ENCODE measurements around the gene ALG3. TPM values are rescaled to one million over a fixed set of nuclear protein-coding genes. Genes with fewer than 3 reads are reported as not detected.

ALG3 gene
- polyA plus RNA-seq, 5 donors = 23.0 to 37.6 (median 25.5) TPM

GRCh38 chr3:184200825-184201224 is 47.9 kb downstream of the ALG3 start:
- DNase-seq = no peak

GRCh38 chr3:184198509-184198908 is 50.3 kb downstream of the ALG3 start:
- DNase-seq = no peak

GRCh38 chr3:184196536-184196935 is 52.2 kb downstream of the ALG3 start:
- DNase-seq = no peak

- no peak for DNase-seq
These were observed 54.7 kb downstream of the ALG3 start for GRCh38 chr3:184193991-184194539.

DNA sequence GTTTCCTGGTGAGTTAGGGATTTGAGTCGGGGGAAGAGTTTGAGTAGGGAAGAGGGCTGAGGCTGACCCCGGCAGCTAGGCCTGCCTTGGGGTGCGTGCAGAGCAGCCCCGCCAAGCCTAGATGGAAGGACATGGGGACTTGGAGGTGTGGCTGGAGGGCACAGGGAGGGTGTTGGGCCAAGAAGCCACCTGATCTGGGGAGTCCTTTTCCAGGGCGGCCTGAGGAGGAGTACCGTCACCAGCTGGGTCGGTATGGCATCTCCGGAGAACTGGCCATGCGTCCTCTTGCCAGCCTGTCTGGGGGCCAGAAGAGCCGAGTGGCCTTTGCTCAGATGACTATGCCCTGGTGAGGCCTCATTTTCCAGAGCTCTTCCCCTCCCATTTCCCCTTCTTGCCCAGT is 55.9 kb downstream of the ALG3 start:
- DNase-seq = no peak

Other genes starting within 250 kb of the ALG3 start
- 10 to 100 TPM; 61.9 to 85.7 (median 85.3) TPM for gene ABCC5, start 231.1 kb downstream of the ALG3 start, polyA plus RNA-seq (ENCODE audit: insufficient read depth in 1 of 5, insufficient read length in 5 of 5, low replicate concordance in 1 of 5)
- not detected for gene HTR3D, start 217.2 kb downstream of the ALG3 start, polyA plus RNA-seq (ENCODE audit: insufficient read depth in 1 of 5, insufficient read length in 5 of 5, low replicate concordance in 1 of 5)
- gene HTR3C, start 195.9 kb downstream of the ALG3 start, polyA plus RNA-seq (ENCODE audit: insufficient read depth in 1 of 5, insufficient read length in 5 of 5, low replicate concordance in 1 of 5) = under 1 TPM; 0.09 to 0.14 (median 0.11) TPM
- gene HTR3E, start 151.9 kb downstream of the ALG3 start, polyA plus RNA-seq (ENCODE audit: insufficient read depth in 1 of 5, insufficient read length in 5 of 5, low replicate concordance in 1 of 5) = not detected
- 10 to 100 TPM; 54.5 to 61.9 (median 56.8) TPM for gene EIF2B5, start 113.6 kb downstream of the ALG3 start, polyA plus RNA-seq (ENCODE audit: insufficient read depth in 1 of 5, insufficient read length in 5 of 5, low replicate concordance in 1 of 5)
- gene DVL3, start 93.6 kb downstream of the ALG3 start, polyA plus RNA-seq (ENCODE audit: insufficient read depth in 1 of 5, insufficient read length in 5 of 5, low replicate concordance in 1 of 5) = 100 to 1,000 TPM in 2 of 5 donors, 10 to 100 TPM in 3; 69.5 to 103 (median 96.1) TPM
- gene AP2M1, start 74.1 kb downstream of the ALG3 start, polyA plus RNA-seq (ENCODE audit: insufficient read depth in 1 of 5, insufficient read length in 5 of 5, low replicate concordance in 1 of 5) = 100 to 1,000 TPM; 318 to 368 (median 328) TPM
- 10 to 100 TPM; 52.0 to 70.3 (median 63.0) TPM for gene ABCF3, start 62.8 kb downstream of the ALG3 start, polyA plus RNA-seq (ENCODE audit: insufficient read depth in 1 of 5, insufficient read length in 5 of 5, low replicate concordance in 1 of 5)
- gene VWA5B2, start 19.4 kb downstream of the ALG3 start, polyA plus RNA-seq (ENCODE audit: insufficient read depth in 1 of 5, insufficient read length in 5 of 5, low replicate concordance in 1 of 5) = 1 to 10 TPM in 4 of 5 donors, under 1 TPM in 1; 0.95 to 2.2 (median 1.6) TPM
- 1 to 10 TPM; 1.8 to 4.0 (median 2.5) TPM for gene EEF1AKMT4, start 710 bp upstream of the ALG3 start, polyA plus RNA-seq (ENCODE audit: insufficient read depth in 1 of 5, insufficient read length in 5 of 5, low replicate concordance in 1 of 5)
- gene CAMK2N2, start 12.6 kb upstream of the ALG3 start, polyA plus RNA-seq (ENCODE audit: insufficient read depth in 1 of 5, insufficient read length in 5 of 5, low replicate concordance in 1 of 5) = under 1 TPM; 0.13 to 0.29 (median 0.16) TPM
- under 1 TPM in 1 of 5 donors, not detected in 4; 0.13 TPM for gene ECE2, start 27.1 kb upstream of the ALG3 start, polyA plus RNA-seq (ENCODE audit: insufficient read depth in 1 of 5, insufficient read length in 5 of 5, low replicate concordance in 1 of 5)
- 100 to 1,000 TPM; 183 to 213 (median 205) TPM for gene PSMD2, start 50.3 kb upstream of the ALG3 start, polyA plus RNA-seq (ENCODE audit: insufficient read depth in 1 of 5, insufficient read length in 5 of 5, low replicate concordance in 1 of 5)
- 100 to 1,000 TPM; 141 to 216 (median 161) TPM for gene EIF4G1, start 65.6 kb upstream of the ALG3 start, polyA plus RNA-seq (ENCODE audit: insufficient read depth in 1 of 5, insufficient read length in 5 of 5, low replicate concordance in 1 of 5)
- 10 to 100 TPM in 4 of 5 donors, 1 to 10 TPM in 1; 10.0 to 17.4 (median 15.7) TPM for gene FAM131A, start 88.6 kb upstream of the ALG3 start, polyA plus RNA-seq (ENCODE audit: insufficient read depth in 1 of 5, insufficient read length in 5 of 5, low replicate concordance in 1 of 5)
- 10 to 100 TPM in 2 of 5 donors, 1 to 10 TPM in 3; 8.6 to 12.5 (median 9.8) TPM for gene CLCN2, start 112.6 kb upstream of the ALG3 start, polyA plus RNA-seq (ENCODE audit: insufficient read depth in 1 of 5, insufficient read length in 5 of 5, low replicate concordance in 1 of 5)
- gene POLR2H, start 112.7 kb upstream of the ALG3 start, polyA plus RNA-seq (ENCODE audit: insufficient read depth in 1 of 5, insufficient read length in 5 of 5, low replicate concordance in 1 of 5) = 10 to 100 TPM; 80.2 to 98.2 (median 89.6) TPM
- gene THPO, start 129.2 kb upstream of the ALG3 start, polyA plus RNA-seq (ENCODE audit: insufficient read depth in 1 of 5, insufficient read length in 5 of 5, low replicate concordance in 1 of 5) = 1 to 10 TPM; 1.1 to 2.4 (median 1.7) TPM
- gene CHRD, start 131.1 kb upstream of the ALG3 start, polyA plus RNA-seq (ENCODE audit: insufficient read depth in 1 of 5, insufficient read length in 5 of 5, low replicate concordance in 1 of 5) = 10 to 100 TPM; 11.6 to 15.4 (median 15.0) TPM

Measured in right lung (tissue), 5 donors.